Osteocyte (in vitro differentiated cells): ENCODE data around the gene HMGCS2. TPM values are rescaled to one million over a fixed set of nuclear protein-coding genes. Genes with fewer than 3 reads are reported as not detected.

ENCODE experiments used
- DNase-seq: peaks from one replicate; pipeline ENCODE4 v3.0.0; 2021; ENCODE audit warnings: mixed read lengths; ENCODE audit not compliant: unreplicated experiment; ENCODE audit errors: extremely low spot score
- H3K27ac Mint-ChIP-seq: one replicate; pipeline ENCODE4 v1.8.0; 2021; ENCODE audit warnings: mild to moderate bottlenecking, mixed read lengths; ENCODE audit not compliant: unreplicated experiment
- H3K27me3 Mint-ChIP-seq: one replicate; pipeline ENCODE4 v1.8.0; 2021; ENCODE audit warnings: mixed read lengths; ENCODE audit not compliant: unreplicated experiment
- H3K36me3 Mint-ChIP-seq: one replicate; pipeline ENCODE4 v1.8.0; 2021; ENCODE audit warnings: mixed read lengths; ENCODE audit not compliant: unreplicated experiment
- H3K4me1 Mint-ChIP-seq: one replicate; pipeline ENCODE4 v1.8.0; 2021; ENCODE audit warnings: mixed read lengths; ENCODE audit not compliant: unreplicated experiment
- H3K4me3 Mint-ChIP-seq: one replicate; pipeline ENCODE4 v1.8.0; 2021; ENCODE audit warnings: mild to moderate bottlenecking, moderate library complexity, mixed read lengths; ENCODE audit not compliant: unreplicated experiment
- H3K9me3 Mint-ChIP-seq: one replicate; pipeline ENCODE4 v1.8.0; 2021; ENCODE audit warnings: mixed read lengths; ENCODE audit not compliant: unreplicated experiment
- total RNA-seq: library from RNA; stranded (reverse); gene quantifications from 2 replicates; pipeline ENCODE4 v1.2.1, GENCODE V29; 2021
- TF ChIP-seq, protein P1 (sequence below): fragments of 200-600 bp; sonication (generic); IDR thresholded peaks from 2 replicates; pipeline ENCODE4 v1.5.0; 2021; ENCODE audit warnings: antibody characterized with exemption, mild to moderate bottlenecking, moderate library complexity

The HMGCS2 gene
- total RNA-seq, 1 donor from 2014 or later: not detected

DNA sequence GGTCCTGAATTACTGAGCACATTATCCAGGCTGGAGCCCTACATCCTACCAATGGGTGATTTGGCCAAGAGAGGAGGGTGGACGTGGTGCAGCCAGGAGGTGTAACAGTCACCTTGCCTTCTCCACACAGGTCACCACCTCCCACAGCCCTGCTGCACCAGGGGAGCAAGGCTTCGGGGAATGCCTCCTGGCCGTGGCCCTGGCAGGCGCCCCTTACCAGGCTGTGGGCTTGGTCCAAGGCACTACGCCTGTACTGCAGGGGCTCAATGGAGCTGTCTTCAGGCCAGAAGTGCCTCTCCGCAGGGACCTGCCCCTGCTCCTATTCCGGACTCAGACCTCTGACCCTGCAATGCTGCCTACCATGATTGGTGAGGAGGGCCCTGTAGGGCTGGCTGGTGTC lies 26.0 kb downstream of the HMGCS2 start:
- TF ChIP-seq, protein P1, sequence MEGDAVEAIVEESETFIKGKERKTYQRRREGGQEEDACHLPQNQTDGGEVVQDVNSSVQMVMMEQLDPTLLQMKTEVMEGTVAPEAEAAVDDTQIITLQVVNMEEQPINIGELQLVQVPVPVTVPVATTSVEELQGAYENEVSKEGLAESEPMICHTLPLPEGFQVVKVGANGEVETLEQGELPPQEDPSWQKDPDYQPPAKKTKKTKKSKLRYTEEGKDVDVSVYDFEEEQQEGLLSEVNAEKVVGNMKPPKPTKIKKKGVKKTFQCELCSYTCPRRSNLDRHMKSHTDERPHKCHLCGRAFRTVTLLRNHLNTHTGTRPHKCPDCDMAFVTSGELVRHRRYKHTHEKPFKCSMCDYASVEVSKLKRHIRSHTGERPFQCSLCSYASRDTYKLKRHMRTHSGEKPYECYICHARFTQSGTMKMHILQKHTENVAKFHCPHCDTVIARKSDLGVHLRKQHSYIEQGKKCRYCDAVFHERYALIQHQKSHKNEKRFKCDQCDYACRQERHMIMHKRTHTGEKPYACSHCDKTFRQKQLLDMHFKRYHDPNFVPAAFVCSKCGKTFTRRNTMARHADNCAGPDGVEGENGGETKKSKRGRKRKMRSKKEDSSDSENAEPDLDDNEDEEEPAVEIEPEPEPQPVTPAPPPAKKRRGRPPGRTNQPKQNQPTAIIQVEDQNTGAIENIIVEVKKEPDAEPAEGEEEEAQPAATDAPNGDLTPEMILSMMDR: no peak
- H3K27me3 Mint-ChIP-seq: no peaks in the 10 kb centered on the region
- DNase-seq: no peak
- H3K27ac Mint-ChIP-seq: no peak overlapping the region
- no peaks in the 10 kb centered on the region for H3K9me3 Mint-ChIP-seq
- peaks cover 6% of the 10 kb centered on the region for H3K4me1 Mint-ChIP-seq
- no peak overlapping the region for H3K4me3 Mint-ChIP-seq
- H3K36me3 Mint-ChIP-seq: peaks cover 55% of the 10 kb centered on the region

DNA sequence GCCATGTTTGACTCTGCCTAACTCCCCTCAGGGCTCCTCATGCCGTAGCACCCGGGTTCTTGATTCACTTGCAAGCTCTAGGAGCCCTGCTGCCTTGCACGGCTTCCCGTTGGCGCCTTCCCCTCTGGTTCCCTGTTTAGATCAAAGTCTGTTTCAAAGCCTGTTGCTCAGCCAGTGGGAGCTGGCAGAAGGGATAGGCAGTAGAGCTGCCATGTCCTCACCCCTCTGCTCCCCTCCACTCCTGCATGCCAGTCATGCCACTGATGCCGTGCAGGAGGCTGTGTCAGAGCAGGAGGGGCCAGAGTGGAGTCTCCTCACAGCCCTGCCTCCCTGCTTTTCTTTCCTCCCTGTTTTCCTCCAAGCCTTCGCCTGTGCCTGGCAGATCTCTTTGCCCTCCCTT lies 26.5 kb downstream of the HMGCS2 start:
- no peak for DNase-seq
- Mint-ChIP-seq H3K4me1 (peaks cover 6% of the 10 kb centered on the region), H3K4me3 (no peak overlapping the region), H3K36me3 (peaks cover 58% of the 10 kb centered on the region), H3K27me3 (no peaks in the 10 kb centered on the region), H3K9me3 (no peaks in the 10 kb centered on the region), H3K27ac (no peak overlapping the region)
- TF ChIP-seq, protein P1: no peak

DNA sequence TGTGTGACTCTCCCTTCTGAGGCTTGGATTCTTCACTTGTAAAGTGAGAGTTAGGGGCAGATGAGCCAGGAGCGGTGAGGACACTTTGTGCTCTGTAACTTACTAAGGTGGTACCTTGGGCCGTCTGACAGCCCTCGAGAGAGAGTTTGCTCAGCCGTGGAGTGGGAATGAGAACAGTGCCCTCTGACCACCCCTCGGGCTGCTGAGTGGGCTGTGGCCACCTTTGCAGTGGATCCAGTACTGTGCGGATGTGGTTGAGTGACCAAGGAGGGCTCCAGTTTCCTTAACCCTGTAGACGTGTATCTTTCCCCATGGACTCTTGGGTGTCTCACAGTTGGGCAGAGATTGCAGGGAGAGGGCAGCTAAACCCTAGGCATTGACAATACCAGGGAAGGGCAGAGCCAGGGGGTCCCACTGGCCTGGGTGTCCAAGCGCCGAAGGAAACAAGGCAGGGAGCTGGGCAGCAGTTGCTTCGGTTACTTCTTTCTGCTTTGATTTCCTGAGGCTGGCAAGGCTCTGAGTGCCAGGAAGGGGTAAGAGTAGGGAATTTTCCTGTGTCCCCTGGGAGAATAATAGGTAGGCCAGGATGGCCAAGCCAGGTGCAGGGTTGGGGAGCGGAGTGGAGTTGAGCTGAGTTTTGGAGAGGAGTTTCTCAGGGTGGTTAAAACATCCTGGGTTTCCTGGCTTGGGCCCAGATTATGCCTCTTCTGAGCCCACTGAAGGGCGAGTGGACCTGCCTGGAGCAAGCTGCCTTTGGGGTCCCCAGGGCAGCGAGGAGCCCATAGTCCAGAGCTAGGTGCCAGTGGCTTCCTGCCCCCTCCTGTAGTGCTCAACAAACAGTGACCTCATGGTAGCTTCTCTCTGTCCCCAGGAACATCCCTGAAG lies 27.6 kb downstream of the HMGCS2 start:
- Mint-ChIP-seq H3K9me3 (no peaks in the 10 kb centered on the region), H3K27ac (no peak overlapping the region), H3K27me3 (no peaks in the 10 kb centered on the region), H3K4me1 (peaks cover 7% of the 10 kb centered on the region), H3K36me3 (peaks cover 68% of the 10 kb centered on the region), H3K4me3 (no peak overlapping the region)
- no peak for DNase-seq
- TF ChIP-seq, protein P1: no peak

DNA sequence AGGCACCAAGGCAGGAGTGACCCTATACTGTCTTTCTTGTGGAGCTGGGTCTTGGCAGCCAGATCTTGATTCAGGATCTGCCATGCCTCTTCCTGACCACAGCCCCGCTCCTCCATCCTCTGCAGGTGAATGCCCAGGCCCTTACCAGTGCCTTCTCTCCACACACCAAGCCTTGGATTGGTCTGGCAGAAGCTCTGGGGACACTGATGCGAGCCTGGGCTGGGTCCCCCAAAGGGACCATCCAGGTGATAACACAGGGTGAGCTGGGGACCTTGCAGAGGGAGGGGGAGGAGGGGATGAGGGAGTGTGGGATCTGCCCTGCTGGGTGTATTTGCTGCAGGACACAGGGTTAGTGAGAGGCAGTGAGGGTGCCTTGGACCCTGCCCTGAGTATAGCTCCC lies 28.4 kb downstream of the HMGCS2 start:
- peaks cover 7% of the 10 kb centered on the region for H3K4me1 Mint-ChIP-seq
- no peak overlapping the region for H3K27ac Mint-ChIP-seq
- H3K9me3 Mint-ChIP-seq: no peaks in the 10 kb centered on the region
- peaks cover 76% of the 10 kb centered on the region for H3K36me3 Mint-ChIP-seq
- DNase-seq: no peak
- TF ChIP-seq, protein P1: no peak
- no peak overlapping the region for H3K4me3 Mint-ChIP-seq
- H3K27me3 Mint-ChIP-seq: no peaks in the 10 kb centered on the region

DNA sequence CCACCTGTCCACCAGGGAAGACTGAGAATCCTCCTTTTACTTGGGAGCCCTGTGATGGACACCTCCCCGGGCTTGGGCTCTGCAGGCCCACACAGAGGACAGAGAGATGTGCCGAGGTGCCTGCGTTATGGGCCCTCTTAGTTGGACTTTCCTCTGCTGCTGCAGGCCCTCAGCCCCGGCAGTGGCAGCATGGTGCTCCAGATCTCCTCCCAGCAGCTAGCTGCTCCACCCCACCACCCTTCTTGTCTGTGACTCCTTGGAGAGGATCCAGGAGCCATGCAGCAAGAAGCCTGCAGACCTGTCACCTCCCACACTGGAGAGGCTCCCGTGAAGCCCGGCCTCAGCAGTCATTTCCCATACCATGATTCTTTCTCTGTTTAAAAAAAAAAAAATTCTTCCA lies 29.6 kb downstream of the HMGCS2 start:
- TF ChIP-seq, protein P1: no peak
- Mint-ChIP-seq H3K4me3 (no peak overlapping the region), H3K4me1 (peaks cover 7% of the 10 kb centered on the region), H3K9me3 (no peaks in the 10 kb centered on the region), H3K27me3 (no peaks in the 10 kb centered on the region), H3K36me3 (peaks cover 81% of the 10 kb centered on the region), H3K27ac (no peak overlapping the region)
- no peak for DNase-seq
